GM21786 (cell line): ENCODE results near the gene SERPINB8.

Experiments used
- ATAC-seq: cut with Tn5 transposase; IDR thresholded peaks from one replicate; pipeline ENCODE4 v1.9.1; 2021; ENCODE audit not compliant: unreplicated experiment

The SERPINB8 gene

GRCh38 chr18:63964908-63965307, 5.0 kb upstream of the SERPINB8 start:
- ATAC-seq, result no peak

GRCh38 chr18:63965716-63966330, 4.1 kb upstream of the SERPINB8 start:
- no peak for ATAC-seq

GRCh38 chr18:63970809-63971205, 926 bp downstream of the SERPINB8 start:
- ATAC-seq, result peak; percentile 1

- no peak for ATAC-seq
These were observed 1.6 kb downstream of the SERPINB8 start for GRCh38 chr18:63971320-63972001.

GRCh38 chr18:63972002-63972376, 2.1 kb downstream of the SERPINB8 start:
- no peak for ATAC-seq

- ATAC-seq, result no peak
These were observed 5.1 kb downstream of the SERPINB8 start for GRCh38 chr18:63974991-63975390.

- no peak for ATAC-seq
These were observed 5.7 kb downstream of the SERPINB8 start for GRCh38 chr18:63975628-63976027.

GRCh38 chr18:63977040-63977439, 7.2 kb downstream of the SERPINB8 start:
- no peak for ATAC-seq

- ATAC-seq, result peak; percentile 69
These were observed 9.6 kb downstream of the SERPINB8 start for GRCh38 chr18:63979409-63979920.

- no peak for ATAC-seq
These were observed 10.1 kb downstream of the SERPINB8 start for GRCh38 chr18:63980027-63980426.

GRCh38 chr18:63980896-63981460, 11.1 kb downstream of the SERPINB8 start:
- ATAC-seq, result no peak

GRCh38 chr18:63981719-63982118, 11.8 kb downstream of the SERPINB8 start:
- ATAC-seq, result no peak

- no peak for ATAC-seq
These were observed 12.5 kb downstream of the SERPINB8 start for GRCh38 chr18:63982361-63982760.

GRCh38 chr18:63986885-63987284, 17.0 kb downstream of the SERPINB8 start:
- no peak for ATAC-seq

GRCh38 chr18:63987743-63988142, 17.9 kb downstream of the SERPINB8 start:
- no peak for ATAC-seq

GRCh38 chr18:63992751-63993150, 22.9 kb downstream of the SERPINB8 start:
- no peak for ATAC-seq

GRCh38 chr18:63994783-63995399, 25.0 kb downstream of the SERPINB8 start:
- peak; percentile 53 for ATAC-seq

- ATAC-seq, result no peak
These were observed 27.2 kb downstream of the SERPINB8 start for GRCh38 chr18:63997041-63997440.

GRCh38 chr18:63997606-63998005, 27.7 kb downstream of the SERPINB8 start:
- no peak for ATAC-seq

GRCh38 chr18:63999871-64000270, 30.0 kb downstream of the SERPINB8 start:
- no peak for ATAC-seq

GRCh38 chr18:64002581-64002980, 32.7 kb downstream of the SERPINB8 start:
- ATAC-seq, result no peak

- no peak for ATAC-seq
These were observed 39.4 kb downstream of the SERPINB8 start for GRCh38 chr18:64009305-64009704.
